HG03097 (cell line): ENCODE results near the gene AK8.

Source experiments
- ATAC-seq: cut with Tn5 transposase; IDR thresholded peaks from one replicate; pipeline ENCODE4 v1.9.1; 2021; ENCODE audit not compliant: unreplicated experiment, low FRiP score

AK8 gene, protein sequence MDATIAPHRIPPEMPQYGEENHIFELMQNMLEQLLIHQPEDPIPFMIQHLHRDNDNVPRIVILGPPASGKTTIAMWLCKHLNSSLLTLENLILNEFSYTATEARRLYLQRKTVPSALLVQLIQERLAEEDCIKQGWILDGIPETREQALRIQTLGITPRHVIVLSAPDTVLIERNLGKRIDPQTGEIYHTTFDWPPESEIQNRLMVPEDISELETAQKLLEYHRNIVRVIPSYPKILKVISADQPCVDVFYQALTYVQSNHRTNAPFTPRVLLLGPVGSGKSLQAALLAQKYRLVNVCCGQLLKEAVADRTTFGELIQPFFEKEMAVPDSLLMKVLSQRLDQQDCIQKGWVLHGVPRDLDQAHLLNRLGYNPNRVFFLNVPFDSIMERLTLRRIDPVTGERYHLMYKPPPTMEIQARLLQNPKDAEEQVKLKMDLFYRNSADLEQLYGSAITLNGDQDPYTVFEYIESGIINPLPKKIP

DNA sequence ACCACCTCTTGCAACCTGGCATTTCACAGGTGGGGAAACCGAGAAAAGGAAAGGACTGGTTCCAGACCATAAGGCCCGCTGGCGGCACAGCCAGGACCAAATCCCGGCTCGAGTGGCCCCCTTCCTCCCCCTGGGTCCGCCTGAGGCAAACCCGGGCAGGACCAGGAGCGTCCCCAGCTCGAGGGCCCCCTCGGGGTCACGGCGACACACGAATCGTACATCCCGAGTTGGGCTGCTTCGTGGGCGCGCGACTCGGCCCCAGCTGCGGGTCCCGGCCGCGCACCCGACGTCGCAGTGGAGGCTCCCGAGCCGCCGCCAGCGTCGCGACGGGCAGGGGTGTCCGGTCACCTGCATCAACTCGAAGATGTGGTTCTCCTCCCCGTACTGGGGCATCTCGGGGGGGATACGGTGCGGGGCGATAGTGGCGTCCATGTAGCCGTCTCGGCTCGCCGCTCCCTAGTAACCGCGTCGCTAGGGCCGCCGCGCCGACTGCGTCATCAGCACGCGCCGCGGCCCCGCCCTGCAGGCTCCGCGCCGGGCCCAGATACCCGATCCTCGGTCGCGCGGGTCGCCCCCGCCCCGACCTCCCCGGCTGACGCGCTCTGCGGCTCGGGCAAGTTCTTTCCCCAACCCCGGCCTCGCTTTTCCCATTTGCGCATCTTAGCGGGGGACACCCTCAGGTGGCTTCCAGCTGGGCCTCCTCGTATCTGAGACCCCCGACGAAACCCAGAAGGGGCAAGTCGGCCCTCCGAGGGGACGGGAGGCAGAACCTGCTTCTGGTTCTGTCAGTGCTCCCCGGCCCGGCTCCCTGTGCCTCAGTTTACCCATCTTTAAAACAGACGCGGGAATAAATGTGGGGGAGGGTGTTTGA lies at the start of gene AK8:
TSS of gene AK8 (minus strand) at position 461 of the 871 bp plus-strand sequence. CDS start at position 432, 29 bp downstream.
- peak; percentile 62 for ATAC-seq

- no peak for ATAC-seq
These were observed 49.6 kb upstream of the AK8 start for GRCh38 chr9:132927704-132928103.

- no peak for ATAC-seq
These were observed 45.3 kb upstream of the AK8 start for GRCh38 chr9:132923346-132923902.

GRCh38 chr9:132919614-132920268 lies 41.7 kb upstream of the AK8 start:
- ATAC-seq: no peak

DNA sequence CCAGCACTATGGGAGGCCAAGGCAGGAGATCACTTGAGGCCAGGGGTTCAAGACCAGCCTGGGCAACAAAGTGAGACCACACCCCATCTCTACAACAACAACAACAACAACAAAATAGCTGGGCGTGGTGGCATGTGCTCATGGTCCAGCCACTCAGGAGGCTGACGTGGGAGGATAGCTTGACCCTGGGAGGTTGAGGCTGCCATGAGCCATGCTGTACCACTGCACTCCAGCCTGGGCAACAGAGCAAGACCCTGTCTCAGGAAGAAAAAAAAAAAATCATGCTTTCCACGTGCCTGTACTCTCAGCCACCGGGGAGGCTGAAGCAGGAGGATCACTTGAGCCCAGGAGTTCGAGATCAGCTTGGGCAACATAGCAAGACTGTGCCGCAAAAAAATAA lies 36.8 kb upstream of the AK8 start:
- ATAC-seq: no peak

GRCh38 chr9:132912131-132912530 lies 34.0 kb upstream of the AK8 start:
- no peak for ATAC-seq

- ATAC-seq: no peak
These were observed 32.3 kb upstream of the AK8 start for GRCh38 chr9:132910376-132910775.

DNA sequence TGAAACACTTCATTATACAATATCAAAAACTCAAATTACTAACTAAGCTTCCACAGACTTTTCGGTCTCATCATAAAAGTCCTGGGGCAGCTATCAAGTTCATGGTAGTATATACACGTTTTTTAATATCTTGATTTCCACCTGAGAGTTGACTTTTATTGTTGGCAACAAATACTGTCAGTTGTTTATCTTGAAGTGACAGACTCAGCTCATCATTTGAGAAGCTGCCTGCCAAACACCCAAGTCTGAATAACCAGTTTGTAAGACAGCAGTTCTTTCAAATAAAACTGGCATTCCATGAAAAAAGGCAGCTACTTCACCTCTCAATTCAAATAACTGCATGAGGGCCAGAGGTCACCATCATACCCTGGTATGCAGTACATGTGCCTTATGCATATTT lies 31.2 kb upstream of the AK8 start:
- ATAC-seq: no peak

DNA sequence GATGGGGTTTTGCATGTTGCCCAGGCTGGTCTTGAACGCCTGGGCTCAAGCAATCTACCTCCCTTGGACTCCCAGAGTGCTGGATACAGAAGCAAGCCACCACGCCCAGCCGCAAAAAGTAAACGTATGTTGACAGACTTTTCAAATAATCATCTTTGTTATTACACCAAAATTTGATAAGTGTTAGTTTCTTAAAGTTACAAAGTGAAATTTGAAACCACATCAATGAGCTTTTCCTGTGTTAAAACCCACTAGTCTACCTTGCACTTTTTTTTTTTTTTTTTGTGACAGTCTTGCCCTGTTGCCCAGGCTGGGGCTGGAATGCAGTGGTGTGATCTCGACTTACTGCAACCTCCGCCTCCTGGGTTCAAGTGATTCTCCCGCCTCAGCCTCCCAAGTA lies 30.6 kb upstream of the AK8 start:
- ATAC-seq: no peak

DNA sequence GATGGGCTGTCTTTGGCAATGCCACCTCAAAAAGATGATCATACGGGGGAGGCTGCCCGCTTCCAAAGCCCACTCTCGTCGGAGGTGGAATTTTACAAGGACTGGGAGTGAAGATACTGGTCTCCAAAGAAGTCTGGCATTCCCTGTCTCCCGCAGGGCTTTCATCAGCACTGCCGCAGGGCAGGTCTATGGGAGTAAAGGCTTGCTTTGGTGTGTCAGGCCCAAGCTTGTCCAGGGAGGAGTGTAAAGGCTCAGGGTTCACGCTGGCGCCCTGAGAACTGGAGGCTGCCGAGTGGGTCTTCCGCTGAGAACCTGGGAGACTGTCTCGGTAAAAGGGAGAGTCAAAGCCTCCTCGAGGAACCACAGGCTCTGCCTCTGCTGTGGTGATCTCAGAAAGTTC lies 27.6 kb upstream of the AK8 start:
- ATAC-seq: no peak

- no peak for ATAC-seq
These were observed 25.7 kb upstream of the AK8 start for GRCh38 chr9:132903574-132904492.

GRCh38 chr9:132901858-132902831 lies 24.1 kb upstream of the AK8 start:
- ATAC-seq: peak; percentile 59

DNA sequence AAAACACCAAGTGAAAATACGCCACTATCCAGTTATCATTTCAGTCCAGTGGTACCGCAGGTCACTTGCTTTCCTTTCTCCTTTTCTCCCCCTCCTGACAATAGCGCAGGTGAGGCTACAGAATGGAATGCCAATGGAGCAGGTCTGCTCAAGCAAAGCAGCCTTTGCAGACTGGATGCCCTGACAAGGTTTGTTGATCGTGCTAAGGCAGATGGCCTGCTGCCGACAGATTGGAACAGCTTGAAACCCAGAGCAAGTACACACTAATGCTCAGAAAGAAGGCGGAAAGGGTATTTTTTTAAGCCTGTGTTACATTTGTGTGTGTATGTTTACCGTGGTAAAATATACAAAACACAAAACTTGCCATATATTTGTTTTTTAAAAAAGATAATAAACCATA lies 20.0 kb upstream of the AK8 start:
- ATAC-seq: no peak

DNA sequence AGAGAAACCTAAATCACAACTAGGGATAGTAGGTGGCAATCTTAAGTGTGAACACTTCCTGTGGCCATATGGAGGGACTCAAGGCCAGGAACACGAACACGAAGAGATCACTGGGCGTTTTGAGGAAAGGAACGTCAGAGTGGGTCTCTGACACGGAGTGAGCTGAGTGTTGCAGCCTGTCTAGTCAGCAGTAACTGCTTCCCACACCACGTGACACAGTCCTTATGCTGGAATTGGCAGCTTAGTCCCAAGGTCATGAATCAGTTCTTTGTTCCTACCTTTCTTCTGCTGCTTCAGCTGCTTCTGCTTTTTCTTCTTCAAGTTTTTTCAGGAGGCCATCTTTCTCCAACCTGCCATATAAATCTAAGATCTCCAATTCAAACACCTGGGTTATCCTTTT lies 18.8 kb upstream of the AK8 start:
- no peak for ATAC-seq

DNA sequence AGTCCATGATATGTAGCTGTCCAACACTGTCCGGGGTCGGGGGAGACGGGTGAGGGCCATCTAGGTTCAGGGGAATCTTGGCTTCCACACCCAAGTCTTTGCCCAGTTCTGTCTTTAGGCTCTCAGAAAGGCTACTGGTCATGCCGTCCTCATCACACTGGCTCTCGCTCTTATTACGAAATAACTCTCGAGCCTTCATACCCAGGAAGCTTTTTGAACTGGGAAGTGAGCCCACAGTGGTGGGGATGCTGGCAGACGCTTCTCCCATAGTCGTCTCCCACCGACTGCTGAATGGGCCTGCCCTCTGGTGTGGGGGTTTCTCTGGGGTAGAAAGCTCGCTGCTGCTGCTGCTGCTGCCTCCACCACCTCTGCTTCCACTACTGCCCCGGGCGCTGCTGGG lies 18.2 kb upstream of the AK8 start:
- no peak for ATAC-seq

GRCh38 chr9:132894862-132895835 lies 17.1 kb upstream of the AK8 start:
- no peak for ATAC-seq

DNA sequence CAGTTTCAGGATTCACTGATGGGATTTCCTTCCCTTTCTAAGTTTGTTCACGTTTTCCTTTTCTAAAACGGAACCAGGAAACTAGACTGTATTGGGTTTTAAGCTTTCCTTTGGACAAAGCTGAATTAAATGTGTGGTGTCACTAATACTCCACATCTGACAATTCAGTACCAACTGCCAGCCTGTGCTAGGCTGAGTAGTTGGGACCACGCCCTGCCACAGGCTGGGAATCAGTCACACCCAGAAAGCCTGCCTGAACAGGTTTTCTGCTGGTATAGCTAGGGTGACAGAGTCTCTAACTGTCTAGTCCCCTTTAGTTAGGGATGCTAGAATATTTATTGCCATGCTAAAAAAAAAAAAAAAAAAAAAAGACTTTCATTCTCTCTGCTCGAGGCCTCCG lies 16.3 kb upstream of the AK8 start:
- no peak for ATAC-seq
